ENCODE results near the gene CHCHD10.
A peak's percentile ranks its signal among the peaks of the same experiment; 100 is the strongest.

Gene CHCHD10

DNA sequence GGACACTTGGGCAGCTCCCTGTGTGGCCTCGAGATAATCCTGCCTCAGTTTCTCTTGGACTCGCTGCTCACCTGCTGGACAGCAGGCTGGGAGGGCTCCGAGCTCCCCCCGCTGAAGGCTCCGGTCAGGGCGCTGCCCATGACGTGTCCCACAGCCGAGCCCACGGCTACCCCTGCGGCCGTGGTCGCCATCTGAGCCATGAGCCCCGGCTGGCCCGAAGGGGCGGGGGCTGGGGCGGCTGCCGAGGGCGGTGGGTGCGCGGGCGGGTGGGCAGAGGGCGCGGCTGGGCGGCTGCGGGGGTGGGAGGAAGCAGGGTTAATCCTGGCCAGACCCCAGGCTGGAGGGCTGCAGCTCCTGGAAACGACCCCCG is 484 bp downstream of the CHCHD10 start:
- Mint-ChIP-seq H3K9me3 (no peaks in the 10 kb centered on the region), H3K27ac (peak overlapping the region; percentile 72), H3K36me3 (ENCODE audit: low read depth) (peaks cover 13% of the 10 kb centered on the region), H3K4me1 (ENCODE audit: low read depth) (peaks cover 63% of the 10 kb centered on the region), H3K4me3 (peak overlapping the region; percentile 86), H3K27me3 (no peaks in the 10 kb centered on the region)

DNA sequence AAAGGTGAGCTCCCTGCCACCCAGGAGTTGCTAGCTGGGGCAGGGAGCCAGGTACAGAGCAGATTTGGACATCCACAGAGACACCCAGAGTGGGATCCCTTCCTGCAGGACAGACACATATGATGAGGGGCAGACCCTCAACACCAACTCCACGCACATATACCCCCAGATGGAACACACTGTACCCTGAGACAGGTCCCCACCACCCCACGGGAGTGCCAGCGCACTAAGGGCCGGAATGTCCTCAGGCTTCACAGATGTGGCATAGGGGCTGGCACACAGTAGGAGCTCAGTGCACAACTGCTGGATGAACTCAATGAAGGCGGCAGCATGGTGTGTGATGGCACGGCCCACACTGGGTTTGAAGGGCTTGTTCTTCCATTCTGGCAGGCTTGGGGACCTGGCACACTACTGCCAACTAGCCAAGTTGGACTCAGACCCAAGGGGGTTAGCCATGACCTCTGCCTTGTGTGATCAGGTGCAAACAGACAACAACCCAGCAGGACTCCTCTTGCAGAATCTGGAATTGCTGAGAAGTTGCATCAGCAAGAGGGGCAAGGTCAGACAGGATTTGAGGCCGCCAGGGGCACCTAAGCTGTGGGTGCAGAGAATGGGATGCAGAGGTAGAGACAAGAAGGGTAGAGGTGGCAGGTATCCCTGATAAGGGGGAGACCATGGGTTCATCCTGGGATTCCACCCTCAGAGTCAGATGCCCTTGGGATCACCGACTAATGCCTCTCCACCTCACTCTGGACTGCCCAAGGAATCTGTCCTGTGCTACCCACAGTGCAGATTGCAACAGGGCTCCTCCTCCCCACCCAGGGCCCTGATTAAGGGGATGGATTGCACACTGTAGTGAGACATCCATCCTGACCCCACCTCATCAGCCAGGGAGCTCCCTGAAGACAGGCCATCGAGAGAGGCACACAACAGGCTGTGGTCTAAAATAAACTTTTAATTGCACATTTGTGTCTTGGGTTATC is 2.6 kb downstream of the CHCHD10 start:
- Mint-ChIP-seq H3K9me3 (no peaks in the 10 kb centered on the region), H3K36me3 (ENCODE audit: low read depth) (peaks cover 13% of the 10 kb centered on the region), H3K4me1 (ENCODE audit: low read depth) (peaks cover 51% of the 10 kb centered on the region), H3K4me3 (peak overlapping the region; percentile 45), H3K27me3 (no peaks in the 10 kb centered on the region), H3K27ac (peak overlapping the region; percentile 45)

- peak overlapping the region; percentile 58 for H3K27ac Mint-ChIP-seq
Observed at GRCh38 chr22:23763954-23764353, 3.8 kb downstream of the CHCHD10 start.

DNA sequence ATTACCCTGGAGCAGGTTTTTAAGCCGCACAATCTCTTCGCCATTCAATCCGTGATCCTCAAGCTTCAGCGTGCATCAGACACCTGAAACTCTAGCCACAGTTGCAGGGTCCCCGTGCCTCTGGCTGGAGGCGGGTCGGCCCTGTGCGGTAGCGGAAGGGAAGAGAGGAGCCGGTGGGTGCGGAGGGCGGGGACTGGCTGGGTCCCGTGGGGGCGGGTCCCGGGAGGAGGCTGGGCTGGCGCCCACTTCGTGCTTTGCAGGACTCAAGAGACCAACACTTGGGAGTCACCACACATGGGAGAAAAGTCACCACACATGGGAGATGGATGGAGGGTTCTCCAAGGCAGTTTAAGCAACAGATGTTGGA is 4.2 kb downstream of the CHCHD10 start:
- H3K27ac Mint-ChIP-seq = peak overlapping the region; percentile 68
- no peaks in the 10 kb centered on the region for H3K9me3 Mint-ChIP-seq
- H3K4me1 Mint-ChIP-seq (ENCODE audit: low read depth) = peaks cover 42% of the 10 kb centered on the region
- H3K27me3 Mint-ChIP-seq = no peaks in the 10 kb centered on the region
- peak overlapping the region; percentile 74 for H3K4me3 Mint-ChIP-seq
- H3K36me3 Mint-ChIP-seq (ENCODE audit: low read depth) = peaks cover 13% of the 10 kb centered on the region

More at GRCh38 chr22:23763954-23764353, 3.8 kb downstream of the CHCHD10 start:
- peaks cover 43% of the 10 kb centered on the region for H3K4me1 Mint-ChIP-seq (ENCODE audit: low read depth)
- peaks cover 13% of the 10 kb centered on the region for H3K36me3 Mint-ChIP-seq (ENCODE audit: low read depth)
- H3K27me3 Mint-ChIP-seq = no peaks in the 10 kb centered on the region
- H3K9me3 Mint-ChIP-seq = no peaks in the 10 kb centered on the region
- peak overlapping the region; percentile 74 for H3K4me3 Mint-ChIP-seq

DNA sequence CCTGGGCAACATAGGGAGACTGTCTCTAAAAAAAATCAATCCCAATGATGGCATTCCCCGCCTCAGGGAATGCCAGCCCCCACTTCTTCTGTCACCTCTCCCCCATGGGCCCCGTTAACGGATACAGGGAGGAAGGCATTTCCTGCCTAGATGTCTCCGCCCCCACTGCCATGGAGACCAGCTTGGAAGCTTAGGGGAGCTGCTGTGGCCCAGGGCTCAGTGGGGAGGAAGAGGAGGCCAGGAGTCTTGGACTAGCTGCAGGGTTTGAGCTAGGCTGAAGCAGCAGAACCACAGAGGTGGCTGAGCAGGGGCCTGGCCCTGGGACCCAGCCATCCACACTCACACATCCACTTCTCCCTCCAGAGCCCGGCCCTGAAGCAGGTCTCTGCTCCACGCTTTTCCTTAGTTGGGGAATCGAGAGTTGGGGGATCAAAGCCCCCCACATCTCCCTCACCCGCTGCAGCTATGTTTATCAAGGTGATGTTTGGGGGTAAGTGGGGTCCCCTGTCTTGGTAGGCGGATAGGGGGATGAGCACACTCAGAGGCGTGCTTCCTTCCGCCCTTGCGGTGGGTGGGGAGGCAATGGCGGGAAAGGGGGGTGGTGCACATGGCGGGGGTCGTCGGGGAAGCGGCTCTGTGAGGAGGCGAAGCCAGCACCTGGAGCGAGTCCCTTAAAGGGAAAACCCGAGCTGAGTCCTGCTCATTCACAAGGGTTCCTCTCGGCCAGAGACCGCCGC is 4.8 kb downstream of the CHCHD10 start, which contains the start of gene C22orf15:
TSS of gene C22orf15 (plus strand) at position 149 of the 737 bp plus-strand sequence. CDS start at position 466, 317 bp downstream.
- no peaks in the 10 kb centered on the region for H3K9me3 Mint-ChIP-seq
- no peaks in the 10 kb centered on the region for H3K27me3 Mint-ChIP-seq
- peak within 1 kb of the TSS; percentile 74 for H3K4me3 Mint-ChIP-seq
- H3K4me1 Mint-ChIP-seq (ENCODE audit: low read depth) = peaks cover 42% of the 10 kb centered on the region
- H3K36me3 Mint-ChIP-seq (ENCODE audit: low read depth) = peaks cover 13% of the 10 kb centered on the region
- H3K27ac Mint-ChIP-seq = peak within 1 kb of the TSS; percentile 68

DNA sequence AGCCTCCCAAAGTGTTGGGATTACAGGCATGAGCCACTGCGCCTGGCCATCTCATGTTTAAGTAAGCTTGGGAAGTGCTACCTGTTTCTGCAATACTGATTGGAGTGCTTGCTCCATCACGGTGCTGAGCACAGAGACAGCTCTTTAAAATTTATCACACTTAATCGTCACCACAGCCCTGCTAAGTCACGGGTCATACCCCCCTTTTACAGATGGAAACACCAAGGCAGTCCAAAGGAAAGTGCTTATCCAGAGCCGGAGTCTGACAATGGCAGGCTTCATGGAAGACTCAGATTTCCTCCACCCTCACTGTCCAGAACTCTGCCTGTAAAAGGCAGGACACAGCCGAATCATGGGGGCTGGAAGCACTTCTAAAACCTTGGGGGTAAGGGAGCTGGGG is 7.7 kb downstream of the CHCHD10 start:
- Mint-ChIP-seq H3K27ac (no peak overlapping the region), H3K9me3 (no peaks in the 10 kb centered on the region), H3K4me3 (no peak overlapping the region), H3K4me1 (ENCODE audit: low read depth) (peaks cover 36% of the 10 kb centered on the region), H3K36me3 (ENCODE audit: low read depth) (peaks cover 5% of the 10 kb centered on the region), H3K27me3 (no peaks in the 10 kb centered on the region)

- Mint-ChIP-seq H3K9me3 (no peaks in the 10 kb centered on the region), H3K36me3 (ENCODE audit: low read depth) (peaks cover 3% of the 10 kb centered on the region), H3K27me3 (no peaks in the 10 kb centered on the region), H3K4me1 (ENCODE audit: low read depth) (peaks cover 31% of the 10 kb centered on the region), H3K4me3 (no peak overlapping the region), H3K27ac (no peak overlapping the region)
Observed at GRCh38 chr22:23759566-23759965, 8.2 kb downstream of the CHCHD10 start.

GRCh38 chr22:23756891-23757290 is 10.9 kb downstream of the CHCHD10 start:
- peaks cover 19% of the 10 kb centered on the region for H3K4me1 Mint-ChIP-seq (ENCODE audit: low read depth)
- no peak overlapping the region for H3K27ac Mint-ChIP-seq
- no peak overlapping the region for H3K4me3 Mint-ChIP-seq

DNA sequence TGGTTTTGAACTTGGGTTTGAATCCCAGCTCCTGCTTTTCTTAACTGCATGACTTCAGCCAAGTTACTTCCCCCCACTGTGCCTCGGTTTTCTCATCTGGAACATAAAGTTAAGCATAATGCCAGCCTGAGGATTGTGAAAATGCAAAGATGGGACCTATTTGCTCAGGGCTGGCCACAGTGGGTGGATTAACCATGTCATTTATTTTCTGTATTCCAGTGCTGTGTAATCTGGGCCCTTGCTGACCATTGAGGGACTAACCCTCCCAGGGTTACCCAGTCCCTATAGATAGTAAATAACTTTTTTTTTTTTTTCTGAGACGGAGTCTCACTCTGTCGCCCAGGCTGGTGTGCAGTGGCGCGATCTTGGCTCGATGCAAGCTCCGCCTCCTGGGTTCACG is 12.1 kb downstream of the CHCHD10 start:
- Mint-ChIP-seq H3K27me3 (no peaks in the 10 kb centered on the region), H3K4me3 (no peak overlapping the region), H3K9me3 (no peaks in the 10 kb centered on the region), H3K4me1 (ENCODE audit: low read depth) (peaks cover 22% of the 10 kb centered on the region), H3K36me3 (ENCODE audit: low read depth) (no peaks in the 10 kb centered on the region), H3K27ac (no peak overlapping the region)

More at GRCh38 chr22:23756891-23757290, 10.9 kb downstream of the CHCHD10 start:
- Mint-ChIP-seq H3K9me3 (no peaks in the 10 kb centered on the region), H3K27me3 (no peaks in the 10 kb centered on the region), H3K36me3 (ENCODE audit: low read depth) (no peaks in the 10 kb centered on the region)

- Mint-ChIP-seq H3K27me3 (no peaks in the 10 kb centered on the region), H3K36me3 (ENCODE audit: low read depth) (no peaks in the 10 kb centered on the region), H3K9me3 (no peaks in the 10 kb centered on the region), H3K4me1 (ENCODE audit: low read depth) (peaks cover 28% of the 10 kb centered on the region), H3K27ac (no peak overlapping the region), H3K4me3 (no peak overlapping the region)
Observed at GRCh38 chr22:23754980-23755636, 12.7 kb downstream of the CHCHD10 start.

GRCh38 chr22:23754220-23754919 is 13.4 kb downstream of the CHCHD10 start, which contains the start of gene VPREB3:
VPREB3 (minus strand) TSS chr22:23754425; CDS start chr22:23754363, 62 bp downstream.
- no peaks in the 10 kb centered on the region for H3K36me3 Mint-ChIP-seq (ENCODE audit: low read depth)
- no peaks in the 10 kb centered on the region for H3K9me3 Mint-ChIP-seq
- no peak within 1 kb of the TSS for H3K27ac Mint-ChIP-seq
- H3K4me3 Mint-ChIP-seq = peak within 1 kb of the TSS; percentile 39
- no peaks in the 10 kb centered on the region for H3K27me3 Mint-ChIP-seq
- peaks cover 34% of the 10 kb centered on the region for H3K4me1 Mint-ChIP-seq (ENCODE audit: low read depth)

DNA sequence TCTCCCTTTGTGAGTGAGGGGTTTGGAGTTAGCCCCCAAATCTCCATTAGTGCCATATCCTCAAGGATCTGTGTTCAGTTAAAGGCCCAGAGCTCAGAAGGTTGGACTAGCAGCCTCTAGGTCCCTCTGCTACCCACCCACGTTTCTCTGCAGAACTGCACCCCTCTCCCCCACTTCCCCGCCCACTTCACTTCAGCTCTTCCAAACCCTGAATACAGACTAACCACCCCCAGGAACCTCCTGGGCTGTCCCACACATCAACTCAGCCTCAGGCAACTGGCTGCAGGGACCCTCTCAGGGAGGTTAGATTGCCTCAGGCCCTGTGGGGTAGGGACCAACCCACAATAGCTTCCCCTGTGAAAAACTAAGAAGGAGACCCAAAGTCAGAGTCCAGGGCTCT is 14.4 kb downstream of the CHCHD10 start:
- Mint-ChIP-seq H3K4me1 (ENCODE audit: low read depth) (peaks cover 34% of the 10 kb centered on the region), H3K36me3 (ENCODE audit: low read depth) (no peaks in the 10 kb centered on the region), H3K9me3 (no peaks in the 10 kb centered on the region), H3K27me3 (no peaks in the 10 kb centered on the region), H3K27ac (no peak overlapping the region), H3K4me3 (peak overlapping the region; percentile 26)

- Mint-ChIP-seq H3K9me3 (no peaks in the 10 kb centered on the region), H3K4me1 (ENCODE audit: low read depth) (peaks cover 34% of the 10 kb centered on the region), H3K27me3 (no peaks in the 10 kb centered on the region), H3K27ac (no peak overlapping the region), H3K36me3 (ENCODE audit: low read depth) (no peaks in the 10 kb centered on the region), H3K4me3 (peak overlapping the region; percentile 80)
Observed at GRCh38 chr22:23752750-23753149, 15.0 kb downstream of the CHCHD10 start.

DNA sequence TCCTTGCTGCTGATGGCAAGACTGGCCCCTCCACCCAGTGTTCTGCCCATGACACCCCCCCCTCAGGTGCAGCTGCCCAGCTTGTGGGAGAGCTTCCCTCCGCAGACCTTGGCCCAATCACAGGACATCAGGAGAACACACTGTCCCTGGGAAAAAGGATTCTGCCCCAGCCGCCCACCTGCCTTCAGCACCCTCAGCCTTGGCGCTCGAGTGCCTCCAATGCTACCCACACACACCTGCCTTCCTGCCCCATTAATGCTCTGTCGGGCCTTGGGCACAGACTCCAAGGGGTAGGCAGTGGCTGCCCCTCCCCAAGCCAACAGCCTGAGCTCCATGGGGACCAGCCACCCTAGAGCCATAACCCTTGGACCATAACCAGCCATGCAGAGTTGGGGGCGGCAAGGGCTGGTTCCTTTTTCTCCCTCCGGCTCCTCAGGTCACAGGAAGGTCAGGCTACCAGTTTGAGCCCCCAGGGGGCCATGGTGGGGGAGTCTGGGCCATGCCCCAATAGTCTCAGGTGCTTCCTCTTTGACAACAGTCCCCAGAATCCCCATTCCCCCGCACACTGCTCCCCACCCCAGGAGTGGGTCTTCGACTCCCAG is 15.6 kb downstream of the CHCHD10 start:
- Mint-ChIP-seq H3K4me1 (ENCODE audit: low read depth) (peaks cover 34% of the 10 kb centered on the region), H3K4me3 (peak overlapping the region; percentile 80)

More for the DNA sequence above, 15.6 kb downstream of the CHCHD10 start:
- Mint-ChIP-seq H3K27me3 (no peaks in the 10 kb centered on the region), H3K36me3 (ENCODE audit: low read depth) (no peaks in the 10 kb centered on the region), H3K27ac (peak overlapping the region; percentile 59), H3K9me3 (no peaks in the 10 kb centered on the region)

Data from stimulated activated naive CD8-positive, alpha-beta T cell treated with anti-CD3 and anti-CD28 coated beads, Interleukin-15, Interleukin-2, amounts not matched to agents 100 ng/mL and 50 ng/mL, for 24 hours (primary cell).